ENCODE results near the gene ATP10B.

ATP10B gene

GRCh38 chr5:160513485-160513884 is 338.5 kb downstream of the ATP10B start:
- DNase-seq (ENCODE audit: low spot score): no peak

Data from AG08396 (cell line).